ENCODE data around the gene LVRN. TPM values are rescaled to one million over a fixed set of nuclear protein-coding genes. Genes with fewer than 3 reads are reported as not detected.

The LVRN gene
- total RNA-seq, 2 donors from 2014 or later, result 0.19 to 0.39 TPM

- H3K9me3 ChIP-seq, result no peaks in the 10 kb centered on the region
- no peak overlapping the region for H3K27ac ChIP-seq
- no peaks in the 10 kb centered on the region for H3K4me1 ChIP-seq
- no peaks in the 10 kb centered on the region for H3K27me3 ChIP-seq
- no peaks in the 10 kb centered on the region for H3K36me3 ChIP-seq
- H3K4me3 ChIP-seq, result no peak overlapping the region
- no peak for TF ChIP-seq CTCF (IDR thresholded peaks at IDR 0.05)
- no peak for DNase-seq (ENCODE audit: low spot score)
Observed at GRCh38 chr5:115995351-115995750, 33.1 kb downstream of the LVRN start.

- Histone ChIP-seq H3K27me3 (no peaks in the 10 kb centered on the region), H3K36me3 (no peaks in the 10 kb centered on the region), H3K4me3 (no peak overlapping the region), H3K27ac (no peak overlapping the region), H3K4me1 (no peaks in the 10 kb centered on the region), H3K9me3 (no peaks in the 10 kb centered on the region)
- TF ChIP-seq CTCF (IDR thresholded peaks at IDR 0.05), result no peak
- DNase-seq (ENCODE audit: low spot score), result no peak
Observed at GRCh38 chr5:116002116-116002906, 40.0 kb downstream of the LVRN start.

DNA sequence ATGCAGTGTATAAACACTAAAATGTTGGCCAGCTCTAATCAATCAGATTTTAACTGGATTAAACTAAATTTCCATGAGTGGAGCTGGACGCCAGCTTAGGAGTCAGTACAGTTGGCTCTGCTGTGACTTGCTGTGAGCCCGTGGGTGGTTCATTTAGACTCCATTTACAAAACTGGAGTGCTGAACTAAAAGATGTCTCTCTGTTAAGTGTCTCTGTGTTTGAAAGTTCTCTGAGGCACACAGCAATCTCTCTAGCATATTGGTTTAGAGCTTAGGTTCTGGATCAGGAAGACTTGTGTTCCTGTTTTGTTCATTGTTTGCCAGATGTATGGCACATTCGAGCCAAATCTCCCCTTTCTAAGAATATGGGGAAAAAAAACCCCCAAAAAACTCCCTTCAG lies 42.0 kb downstream of the LVRN start:
- Histone ChIP-seq H3K4me1 (no peaks in the 10 kb centered on the region), H3K4me3 (no peak overlapping the region), H3K27me3 (no peaks in the 10 kb centered on the region), H3K27ac (no peak overlapping the region), H3K9me3 (no peaks in the 10 kb centered on the region), H3K36me3 (no peaks in the 10 kb centered on the region)
- no peak for DNase-seq (ENCODE audit: low spot score)
- no peak for TF ChIP-seq CTCF (IDR thresholded peaks at IDR 0.05)

GRCh38 chr5:116009806-116010205 lies 47.5 kb downstream of the LVRN start:
- no peaks in the 10 kb centered on the region for H3K9me3 ChIP-seq
- no peak overlapping the region for H3K27ac ChIP-seq
- DNase-seq (ENCODE audit: low spot score), result no peak
- no peaks in the 10 kb centered on the region for H3K27me3 ChIP-seq
- no peak overlapping the region for H3K4me3 ChIP-seq
- H3K4me1 ChIP-seq, result no peaks in the 10 kb centered on the region
- TF ChIP-seq CTCF (IDR thresholded peaks at IDR 0.05), result no peak
- no peaks in the 10 kb centered on the region for H3K36me3 ChIP-seq

DNA sequence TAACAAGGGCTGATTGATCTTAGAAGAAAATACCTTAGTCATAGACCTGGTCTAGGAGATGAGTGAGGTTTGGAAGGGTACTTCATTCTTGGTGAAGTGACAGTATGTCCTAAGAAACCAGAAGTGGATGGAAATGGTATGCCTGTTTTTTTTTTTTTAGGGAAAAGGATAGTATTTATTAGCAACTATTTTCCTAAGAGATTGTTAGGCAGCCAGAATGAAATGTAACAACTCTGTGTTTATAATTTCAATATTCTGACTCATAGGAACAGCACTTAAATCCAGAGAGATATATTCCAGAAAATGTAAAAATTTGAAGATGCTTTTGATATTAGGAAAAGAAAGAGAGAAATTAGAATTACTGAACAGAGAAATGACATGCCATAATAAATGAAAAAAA lies 48.8 kb downstream of the LVRN start:
- no peaks in the 10 kb centered on the region for H3K9me3 ChIP-seq
- H3K27me3 ChIP-seq, result no peaks in the 10 kb centered on the region
- no peak for DNase-seq (ENCODE audit: low spot score)
- no peak overlapping the region for H3K4me3 ChIP-seq
- no peaks in the 10 kb centered on the region for H3K4me1 ChIP-seq
- no peaks in the 10 kb centered on the region for H3K36me3 ChIP-seq
- no peak for TF ChIP-seq CTCF (IDR thresholded peaks at IDR 0.05)
- no peak overlapping the region for H3K27ac ChIP-seq

Data from right atrium auricular region (tissue), 2 donors.